CD4-positive, alpha-beta memory T cell (primary cell): ENCODE data around the gene CDKN2C. TPM values are rescaled to one million over a fixed set of nuclear protein-coding genes. Genes with fewer than 3 reads are reported as not detected.
A peak's percentile ranks its signal among the peaks of the same experiment; 100 is the strongest.
"Not testable (repeated sequence)": the region's sequence is repeated elsewhere in the genome, so short reads cannot be mapped to it uniquely, and the experiment has no call there.

Experiments used
- CTCF ChIA-PET: fragments of 350-600 bp; sonication (Branson Sonifier 250); formaldehyde crosslinking; loops from one replicate; lab custom pipeline; 2021; ENCODE audit warnings: inconsistent platforms; ENCODE audit not compliant: partially characterized antibody; lab: Charles Lee
- POLR2A ChIA-PET: fragments of 350-600 bp; sonication (Branson Sonifier 250); formaldehyde crosslinking; loops from one replicate; lab custom pipeline; 2021; ENCODE audit not compliant: partially characterized antibody; lab: Charles Lee
- DNase-seq, 5 donors: peaks; one replicate each; pipeline versions ENCODE4 v3.0.0 to v3.0.0-alpha.2; 2020 to 2022; ENCODE audit warnings: mixed read lengths in 1 of 5
- H3K27ac ChIP-seq: one replicate; pipeline ENCODE4 v1.7.0; 2013; ENCODE audit warnings: low read depth, low read length
- H3K27me3 ChIP-seq: 2 replicates; pipeline ENCODE4 v1.7.0; 2013; ENCODE audit warnings: mild to moderate bottlenecking, low read length, moderate library complexity; ENCODE audit not compliant: insufficient read depth
- H3K36me3 ChIP-seq: 2 replicates; pipeline ENCODE4 v1.7.0; 2013; ENCODE audit warnings: mild to moderate bottlenecking, low read length, moderate library complexity; ENCODE audit not compliant: insufficient read depth
- H3K4me1 ChIP-seq: 2 replicates; pipeline ENCODE4 v1.7.0; 2013; ENCODE audit warnings: mild to moderate bottlenecking, low read length, moderate library complexity; ENCODE audit not compliant: insufficient read depth
- H3K4me3 ChIP-seq, 2 donors: one replicate each; pipeline ENCODE4 v1.7.0; 2013; ENCODE audit warnings: low read length in 2 of 2, mild to moderate bottlenecking in 1 of 2
- H3K9me3 ChIP-seq, 2 donors: one replicate each; pipeline ENCODE4 v1.7.0; 2013; ENCODE audit warnings: low read length in 2 of 2, control low read depth in 1 of 2; ENCODE audit not compliant: control insufficient read depth in 1 of 2
- H3K27ac Mint-ChIP-seq, 7 donors: one replicate each; pipeline ENCODE4 v1.8.0; 2020 to 2021; ENCODE audit warnings: mixed read lengths in 7 of 7, mild to moderate bottlenecking in 6 of 7, inconsistent platforms in 3 of 7, moderate library complexity in 3 of 7
- H3K27me3 Mint-ChIP-seq, 2 donors: one replicate each; pipeline ENCODE4 v1.8.0; 2020 to 2021; ENCODE audit warnings: mixed read lengths in 2 of 2
- H3K36me3 Mint-ChIP-seq, 2 donors: one replicate each; pipeline ENCODE4 v1.8.0; 2020 to 2021; ENCODE audit warnings: mixed read lengths in 2 of 2, inconsistent platforms in 1 of 2, mild to moderate bottlenecking in 1 of 2
- H3K4me1 Mint-ChIP-seq, 4 donors: one replicate each; pipeline ENCODE4 v1.8.0; 2020 to 2021; ENCODE audit warnings: mixed read lengths in 4 of 4, mild to moderate bottlenecking in 1 of 4
- H3K4me3 Mint-ChIP-seq, 8 donors: one replicate each; pipeline ENCODE4 v1.8.0; 2020 to 2021; ENCODE audit warnings: mixed read lengths in 8 of 8, mild to moderate bottlenecking in 7 of 8, moderate library complexity in 6 of 8, inconsistent platforms in 3 of 8
- H3K9me3 Mint-ChIP-seq, 8 donors: one replicate each; pipeline ENCODE4 v1.8.0; 2020 to 2021; ENCODE audit warnings: mixed read lengths in 8 of 8, mild to moderate bottlenecking in 5 of 8, inconsistent platforms in 3 of 8, moderate library complexity in 1 of 8
- intact Hi-C: fragments of 100-400 bp; cut with micrococcal nuclease; formaldehyde crosslinking; loops from one replicate; pipeline ENCODE4 v1.15.1; 2023
- polyA plus RNA-seq, 2 donors: library from polyadenylated mRNA; unstranded; fragments of 300-500 nt; fragmentation: Illumina TruSeq; gene quantifications; one replicate each; pipeline ENCODE4 v1.2.3, GENCODE V29; 2021
- total RNA-seq, 2 experiments: library from RNA; stranded (reverse); gene quantifications; one replicate each; pipeline ENCODE4 v1.2.3, GENCODE V29; 2021

Gene CDKN2C
- total and polyA plus RNA-seq, 4 experiments from 2014 or later = 7.7 to 14.8 (median 11.1) TPM

DNA sequence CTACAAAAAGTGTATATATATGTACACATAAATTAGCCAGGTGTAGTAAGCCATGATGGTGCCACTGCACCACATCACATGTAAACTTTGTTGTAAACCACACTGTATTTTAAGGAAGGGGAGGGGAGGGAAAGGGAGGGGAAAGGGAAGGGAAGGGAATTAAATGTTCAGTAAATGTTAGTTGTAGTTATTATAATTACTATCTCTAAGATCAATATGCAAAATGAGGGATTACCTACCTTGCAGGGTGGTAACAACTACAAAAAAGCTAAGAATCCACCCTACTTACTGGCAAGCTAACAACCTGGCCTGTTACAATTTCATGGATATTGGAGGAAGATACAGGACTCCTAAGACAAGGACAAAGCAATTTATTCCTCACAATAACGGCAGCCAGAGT is 27.7 kb upstream of the CDKN2C start:
- CTCF ChIA-PET = interaction anchor here (4.9 kb wide), 1 partner anchor 12 kb away, joined by 21 read pairs; no protein-coding TSS in a partner anchor
- H3K27ac Mint-ChIP-seq = no peak overlapping the region
- H3K4me1 Mint-ChIP-seq = peaks cover 32 to 62% (median 48%) of the 10 kb centered on the region in 4 donors

DNA sequence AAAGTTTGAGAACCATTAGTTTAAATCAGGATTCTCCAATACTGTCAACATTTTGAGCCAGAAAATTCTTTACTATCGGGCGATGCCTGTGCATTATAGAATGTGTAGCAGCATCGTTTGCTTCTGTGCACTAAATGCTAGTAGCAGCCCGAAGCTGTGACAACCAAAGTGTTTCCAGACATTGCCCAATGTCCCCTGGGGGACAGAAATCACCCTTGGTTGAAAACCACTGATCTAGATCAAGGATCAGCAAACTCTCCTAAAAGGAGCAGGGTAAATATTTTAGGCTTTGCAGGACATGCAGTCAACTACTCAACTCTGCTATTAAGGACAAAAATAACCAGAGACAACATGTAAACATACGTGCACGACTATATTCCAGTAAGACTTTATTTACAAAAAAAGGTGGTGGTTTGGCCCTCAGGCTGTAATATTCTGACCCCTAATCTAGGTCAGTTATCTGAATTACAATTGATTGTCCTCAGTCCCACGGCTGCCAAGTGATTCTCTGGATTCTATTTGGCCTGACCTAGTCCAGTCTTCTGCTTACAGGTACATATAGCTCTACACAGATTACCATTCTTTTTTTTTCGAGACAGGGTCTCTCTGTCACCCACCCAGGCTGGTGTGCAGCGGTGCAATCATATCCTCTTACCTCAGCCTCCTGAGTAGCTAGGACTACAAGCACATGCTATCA is 20.6 kb upstream of the CDKN2C start:
- no peaks in the 10 kb centered on the region for H3K27me3 Mint-ChIP-seq
- no peak for DNase-seq
- H3K27ac Mint-ChIP-seq = no peak overlapping the region
- no peaks in the 10 kb centered on the region for H3K9me3 Mint-ChIP-seq
- Histone ChIP-seq H3K27ac (no peak overlapping the region), H3K4me1 (peaks cover 13% of the 10 kb centered on the region), H3K4me3 (no peak overlapping the region), H3K36me3 (no peaks in the 10 kb centered on the region), H3K27me3 (no peaks in the 10 kb centered on the region), H3K9me3 (no peaks in the 10 kb centered on the region)
- peaks cover 36 to 53% (median 44%) of the 10 kb centered on the region in 4 donors for H3K4me1 Mint-ChIP-seq
- ChIA-PET CTCF (interaction anchor here (1.4 kb wide), 1 partner anchor 19 kb away, joined by 6 read pairs; no protein-coding TSS in a partner anchor), POLR2A (no interaction called here)
- H3K36me3 Mint-ChIP-seq = peaks cover 6 to 18% of the 10 kb centered on the region in 2 donors
- intact Hi-C loops = no loop called here
- H3K4me3 Mint-ChIP-seq = peak overlapping the region in 1 of 8 donors; percentile 17

More for the DNA sequence above, 27.7 kb upstream of the CDKN2C start:
- Mint-ChIP-seq H3K9me3 (no peaks in the 10 kb centered on the region), H3K36me3 (peaks cover 4 to 14% of the 10 kb centered on the region in 2 donors), H3K27me3 (no peaks in the 10 kb centered on the region), H3K4me3 (no peak overlapping the region)
- no peak for DNase-seq
- no peaks in the 10 kb centered on the region for H3K9me3 ChIP-seq
- POLR2A ChIA-PET = no interaction called here
- intact Hi-C loops = no loop called here
- peaks cover 6% of the 10 kb centered on the region for H3K4me1 ChIP-seq
- H3K27ac ChIP-seq = no peak overlapping the region
- H3K36me3 ChIP-seq = no peaks in the 10 kb centered on the region
- H3K4me3 ChIP-seq = no peak overlapping the region
- no peaks in the 10 kb centered on the region for H3K27me3 ChIP-seq

GRCh38 chr1:50950396-50950795 is 19.6 kb upstream of the CDKN2C start:
- Mint-ChIP-seq H3K9me3 (no peaks in the 10 kb centered on the region), H3K4me1 (peaks cover 36 to 46% (median 40%) of the 10 kb centered on the region in 4 donors), H3K27ac (peak overlapping the region in 2 of 7 donors; percentile 0 to 22), H3K4me3 (no peak overlapping the region), H3K36me3 (peaks cover 8 to 18% of the 10 kb centered on the region in 2 donors), H3K27me3 (no peaks in the 10 kb centered on the region)
- intact Hi-C loops = no loop called here
- Histone ChIP-seq H3K27ac (no peak overlapping the region), H3K4me3 (no peak overlapping the region), H3K9me3 (no peaks in the 10 kb centered on the region), H3K4me1 (peaks cover 13% of the 10 kb centered on the region), H3K27me3 (no peaks in the 10 kb centered on the region), H3K36me3 (no peaks in the 10 kb centered on the region)
- ChIA-PET POLR2A (interaction anchor here (1.9 kb wide), 1 partner anchor 10 kb away, joined by 7 read pairs; the partner anchor contains the start of gene FAF1), CTCF (interaction anchor here (1.3 to 1.5 kb wide), 3 partner anchors 18 to 36 kb away, joined by 4 to 6 read pairs (median 4); no protein-coding TSS in a partner anchor)
- DNase-seq = no peak

- H3K36me3 ChIP-seq, H3K4me3 Mint-ChIP-seq, H3K27ac Mint-ChIP-seq, POLR2A ChIA-PET, H3K4me1 ChIP-seq, H3K9me3 ChIP-seq, H3K27me3 ChIP-seq, intact Hi-C loops, H3K4me3 ChIP-seq, H3K36me3 Mint-ChIP-seq, CTCF ChIA-PET, H3K27me3 Mint-ChIP-seq, H3K27ac ChIP-seq, DNase-seq, H3K9me3 Mint-ChIP-seq: not testable (repeated sequence)
- H3K4me1 Mint-ChIP-seq = peaks cover 19 to 32% (median 25%) of the 10 kb centered on the region in 4 donors
Observed at GRCh38 chr1:50952566-50952965, 17.5 kb upstream of the CDKN2C start.

- CTCF ChIA-PET = no interaction called here
- POLR2A ChIA-PET = interaction anchor here (1.0 kb wide), 1 partner anchor 14 kb away, joined by 3 read pairs; no protein-coding TSS in a partner anchor
- no peaks in the 10 kb centered on the region for H3K9me3 ChIP-seq
Observed at GRCh38 chr1:50955116-50955515, 14.9 kb upstream of the CDKN2C start.

GRCh38 chr1:50959303-50959912 is 10.6 kb upstream of the CDKN2C start:
- H3K4me1 Mint-ChIP-seq = peaks cover 16 to 26% (median 23%) of the 10 kb centered on the region in 4 donors
- intact Hi-C loops = no loop called here

More at GRCh38 chr1:50955116-50955515, 14.9 kb upstream of the CDKN2C start:
- Histone ChIP-seq H3K27me3 (no peaks in the 10 kb centered on the region), H3K4me1 (peaks cover 8% of the 10 kb centered on the region), H3K4me3 (no peak overlapping the region), H3K36me3 (no peaks in the 10 kb centered on the region), H3K27ac (no peak overlapping the region)
- Mint-ChIP-seq H3K4me1 (peaks cover 18 to 27% (median 24%) of the 10 kb centered on the region in 4 donors), H3K27ac (no peak overlapping the region), H3K4me3 (no peak overlapping the region), H3K27me3 (no peaks in the 10 kb centered on the region), H3K9me3 (peaks cover 0 to under 1% (median 0%) of the 10 kb centered on the region in 8 donors), H3K36me3 (peaks cover 6 to 7% of the 10 kb centered on the region in 2 donors)
- intact Hi-C loops = loop anchor here (2.0 kb wide), 1 partner anchor 14 kb away; no protein-coding TSS in a partner anchor
- DNase-seq = no peak

More at GRCh38 chr1:50959303-50959912, 10.6 kb upstream of the CDKN2C start:
- H3K4me3 ChIP-seq = peak overlapping the region; percentile 75 to 89
- no peaks in the 10 kb centered on the region for H3K36me3 ChIP-seq
- POLR2A ChIA-PET = interaction anchor here (1.7 to 4.6 kb wide), 3 partner anchors 10 to 277 kb away, joined by 9 to 122 read pairs (median 44); partner anchors contain the start of genes CDKN2C and RNF11
- peaks cover 0 to 2% (median 0%) of the 10 kb centered on the region in 8 donors for H3K9me3 Mint-ChIP-seq
- H3K36me3 Mint-ChIP-seq = peaks cover 0 to 7% of the 10 kb centered on the region in 2 donors
- H3K4me1 ChIP-seq = peaks cover 13% of the 10 kb centered on the region
- DNase-seq = peak in 3 of 5 donors; percentile 13 to 51 (median 15)
- no peaks in the 10 kb centered on the region for H3K9me3 ChIP-seq
- peak overlapping the region; percentile 63 for H3K27ac ChIP-seq
- peak overlapping the region; percentile 70 to 94 (median 92) for H3K27ac Mint-ChIP-seq
- H3K27me3 ChIP-seq = no peaks in the 10 kb centered on the region
- H3K27me3 Mint-ChIP-seq = no peaks in the 10 kb centered on the region
- CTCF ChIA-PET = interaction anchor here (1.2 to 1.7 kb wide), 5 partner anchors 9 to 30 kb away, joined by 3 to 9 read pairs (median 4); partner anchors contain the start of gene CDKN2C
- peak overlapping the region; percentile 77 to 96 (median 90) for H3K4me3 Mint-ChIP-seq
